Astrocyte (in vitro differentiated cells and primary cell): Measurements from ENCODE around the gene BMF.

Experiments used
- EZH2 ChIP-seq: IDR thresholded peaks from 2 replicates; pipeline ENCODE4 v1.6.1; 2012; ENCODE audit warnings: mild to moderate bottlenecking, low read length, inconsistent platforms; ENCODE audit not compliant: insufficient read depth
- TF ChIP-seq, protein P1 (sequence below): IDR thresholded peaks from 2 replicates; pipeline ENCODE4 v1.5.1; 2011; ENCODE audit warnings: low read depth, mild to moderate bottlenecking, inconsistent platforms, low read length, moderate library complexity; ENCODE audit not compliant: insufficient read depth

DNA sequence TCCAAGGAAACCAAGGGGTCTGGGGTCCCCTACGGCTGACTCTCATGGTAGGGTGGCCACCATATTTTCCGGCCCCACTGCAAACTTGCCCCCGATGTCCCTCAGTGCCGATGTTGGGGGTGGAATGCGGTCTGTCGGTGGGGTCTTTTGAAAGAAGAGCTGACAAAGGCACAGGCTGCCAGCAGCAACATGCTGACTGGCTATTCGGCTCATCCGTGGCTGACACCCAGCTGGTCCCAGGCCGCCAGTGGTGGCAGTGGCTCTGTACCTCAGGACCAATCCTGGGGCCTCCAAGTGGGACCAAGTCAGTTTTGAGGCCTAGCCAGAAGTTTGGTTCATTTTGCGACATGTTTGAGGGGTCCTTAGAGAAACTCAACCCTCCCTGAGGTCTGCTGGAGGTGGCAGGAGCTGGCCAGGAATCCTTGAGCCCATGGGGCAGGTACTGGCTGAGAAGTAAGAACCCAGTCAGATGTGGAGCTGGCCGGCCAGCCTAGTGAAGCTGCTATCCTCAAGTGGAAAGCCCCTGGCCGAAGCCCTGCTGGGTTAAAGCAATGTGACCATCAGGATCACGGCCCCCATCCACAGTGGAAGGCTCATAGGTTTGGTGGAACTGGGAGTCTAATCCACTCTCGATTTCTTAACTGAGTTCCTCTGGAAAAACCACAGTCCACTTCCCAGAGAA is 17.8 kb downstream of the BMF start:
- TF ChIP-seq EZH2: no peak
- TF ChIP-seq, protein P1, sequence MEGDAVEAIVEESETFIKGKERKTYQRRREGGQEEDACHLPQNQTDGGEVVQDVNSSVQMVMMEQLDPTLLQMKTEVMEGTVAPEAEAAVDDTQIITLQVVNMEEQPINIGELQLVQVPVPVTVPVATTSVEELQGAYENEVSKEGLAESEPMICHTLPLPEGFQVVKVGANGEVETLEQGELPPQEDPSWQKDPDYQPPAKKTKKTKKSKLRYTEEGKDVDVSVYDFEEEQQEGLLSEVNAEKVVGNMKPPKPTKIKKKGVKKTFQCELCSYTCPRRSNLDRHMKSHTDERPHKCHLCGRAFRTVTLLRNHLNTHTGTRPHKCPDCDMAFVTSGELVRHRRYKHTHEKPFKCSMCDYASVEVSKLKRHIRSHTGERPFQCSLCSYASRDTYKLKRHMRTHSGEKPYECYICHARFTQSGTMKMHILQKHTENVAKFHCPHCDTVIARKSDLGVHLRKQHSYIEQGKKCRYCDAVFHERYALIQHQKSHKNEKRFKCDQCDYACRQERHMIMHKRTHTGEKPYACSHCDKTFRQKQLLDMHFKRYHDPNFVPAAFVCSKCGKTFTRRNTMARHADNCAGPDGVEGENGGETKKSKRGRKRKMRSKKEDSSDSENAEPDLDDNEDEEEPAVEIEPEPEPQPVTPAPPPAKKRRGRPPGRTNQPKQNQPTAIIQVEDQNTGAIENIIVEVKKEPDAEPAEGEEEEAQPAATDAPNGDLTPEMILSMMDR: no peak
